ENCODE results near the gene SUGCT. TPM values are rescaled to one million over a fixed set of nuclear protein-coding genes. Genes with fewer than 3 reads are reported as not detected.

Gene SUGCT
- polyA plus RNA-seq, 1 of the 3 experiments (the other 2 are of a cell fraction) = 53.7 TPM

DNA sequence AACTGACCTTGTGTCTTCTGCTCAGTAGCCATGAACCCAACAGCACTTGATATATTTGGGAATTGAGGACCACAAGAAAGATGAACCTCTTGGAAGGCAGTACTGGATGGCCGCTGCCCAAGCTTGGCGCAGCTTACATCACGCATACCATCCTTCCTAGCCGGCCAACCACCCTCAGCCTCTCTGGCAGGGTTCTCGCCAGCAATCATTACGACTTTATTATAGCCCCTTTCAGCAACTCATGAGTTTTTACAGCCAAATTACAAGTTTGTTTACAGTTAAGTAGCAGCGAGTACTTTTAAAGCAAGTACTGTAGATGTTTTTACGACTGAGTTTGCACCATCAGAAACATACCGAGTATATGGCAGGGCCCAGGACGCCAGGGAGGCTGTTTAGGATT lies 769.1 kb downstream of the SUGCT start:
- Histone ChIP-seq H4K20me1 (ENCODE audit: insufficient read depth) (no peaks in the 10 kb centered on the region), H3K27ac (ENCODE audit: low read depth in 2 of 2, low read length in 1 of 2) (no peak overlapping the region), H3K27me3 (ENCODE audit: insufficient read depth) (no peaks in the 10 kb centered on the region), H3K4me1 (ENCODE audit: control insufficient read depth in 1 of 2, insufficient read depth in 2 of 2, low read depth in 1 of 2, low read length in 1 of 2) (no peaks in the 10 kb centered on the region), H3K9ac (no peak overlapping the region), H3F3A (replicated peaks; ENCODE audit: insufficient read depth) (no peaks in the 10 kb centered on the region), H3K36me3 (replicated peaks in 1 of 2; ENCODE audit: control insufficient read depth in 1 of 2, insufficient read depth in 2 of 2, low read length in 1 of 2) (peaks cover 0 to 8% of the 10 kb centered on the region in 2 experiments), H2AFZ (ENCODE audit: low read depth) (no peak overlapping the region), H3K79me2 (ENCODE audit: insufficient read depth) (no peaks in the 10 kb centered on the region; the same call in 1 of the 2 replicates), H3K4me2 (no peak overlapping the region), H3K9me2 (no peaks in the 10 kb centered on the region), H3K4me3 (ENCODE audit: low read depth in 2 of 2, low read length in 1 of 2) (no peak overlapping the region), H3K9me3 (no peaks in the 10 kb centered on the region)
- POLR2A ChIA-PET = no interaction called here
- DNase-seq = no peak
- CTCF ChIA-PET = interaction anchor here (1.0 kb wide), 1 partner anchor 12 kb away, joined by 3 read pairs; no protein-coding TSS in a partner anchor
- 86% methylated on average over 10 of the region's 10 CpGs for WGBS (ENCODE audit: low lambda C conversion rate)
- TF ChIP-seq RXRA (IDR thresholded peaks at IDR 0.05; ENCODE audit: borderline replicate concordance, low read depth) (no peak), RFX5 (IDR thresholded peaks at IDR 0.05; ENCODE audit: low read length) (no peak), NRF1 (IDR thresholded peaks at IDR 0.05; ENCODE audit: low read depth, low read length) (no peak), REST (IDR thresholded peaks at IDR 0.05; ENCODE audit: low read depth, low read length) (no peak)
- TF ChIP-seq, protein P1, sequence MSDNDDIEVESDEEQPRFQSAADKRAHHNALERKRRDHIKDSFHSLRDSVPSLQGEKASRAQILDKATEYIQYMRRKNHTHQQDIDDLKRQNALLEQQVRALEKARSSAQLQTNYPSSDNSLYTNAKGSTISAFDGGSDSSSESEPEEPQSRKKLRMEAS (IDR thresholded peaks at IDR 0.05; ENCODE audit: low read depth) = no peak

- Histone ChIP-seq H3K27me3 (ENCODE audit: insufficient read depth) (no peaks in the 10 kb centered on the region), H4K20me1 (ENCODE audit: insufficient read depth) (no peaks in the 10 kb centered on the region), H3K9me2 (no peaks in the 10 kb centered on the region), H3K4me3 (ENCODE audit: low read depth in 2 of 2, low read length in 1 of 2) (no peak overlapping the region), H3F3A (replicated peaks; ENCODE audit: insufficient read depth) (no peaks in the 10 kb centered on the region), H3K27ac (ENCODE audit: low read depth in 2 of 2, low read length in 1 of 2) (no peak overlapping the region), H3K4me2 (no peak overlapping the region), H3K79me2 (ENCODE audit: insufficient read depth) (no peaks in the 10 kb centered on the region; the same call in 1 of the 2 replicates), H3K36me3 (replicated peaks in 1 of 2; ENCODE audit: control insufficient read depth in 1 of 2, insufficient read depth in 2 of 2, low read length in 1 of 2) (peaks cover 0 to 11% of the 10 kb centered on the region in 2 experiments), H3K9me3 (no peaks in the 10 kb centered on the region), H3K9ac (no peak overlapping the region), H3K4me1 (ENCODE audit: control insufficient read depth in 1 of 2, insufficient read depth in 2 of 2, low read depth in 1 of 2, low read length in 1 of 2) (no peaks in the 10 kb centered on the region), H2AFZ (ENCODE audit: low read depth) (no peak overlapping the region)
- WGBS (ENCODE audit: low lambda C conversion rate) = 83% methylated on average over 3 of the region's 3 CpGs
- no peak for DNase-seq
- ChIA-PET CTCF (no interaction called here), POLR2A (no interaction called here)
- no peak for TF ChIP-seq GATA2 (CRISPR knock-in tag; IDR thresholded peaks at IDR 0.05)
- no peak for TF ChIP-seq EZH2phosphoT487 (IDR thresholded peaks at IDR 0.05; ENCODE audit: borderline replicate concordance, low read depth)
- no peak for TF ChIP-seq RCOR1 (IDR thresholded peaks at IDR 0.05; ENCODE audit: low read length)
- TF ChIP-seq FOSL2 (IDR thresholded peaks at IDR 0.05; ENCODE audit: borderline replicate concordance, low read depth) = no peak
- TF ChIP-seq NFIC (IDR thresholded peaks at IDR 0.05; ENCODE audit: borderline replicate concordance) = no peak
- no peak for TF ChIP-seq TAF1 (IDR thresholded peaks at IDR 0.05; ENCODE audit: borderline replicate concordance, low read depth, low read length)
- no peak for TF ChIP-seq RFX5 (IDR thresholded peaks at IDR 0.05; ENCODE audit: low read length)
- TF ChIP-seq MEF2A (IDR thresholded peaks at IDR 0.05; ENCODE audit: borderline replicate concordance, low read depth) = no peak
- no peak for TF ChIP-seq FOXM1 (IDR thresholded peaks at IDR 0.05; ENCODE audit: low read depth)
- no peak for TF ChIP-seq SMC3 (IDR thresholded peaks at IDR 0.05; ENCODE audit: low read depth, low read length)
- no peak for TF ChIP-seq RAD21 (IDR thresholded peaks at IDR 0.05; ENCODE audit: low read length)
- no peak for TF ChIP-seq REST (IDR thresholded peaks at IDR 0.05; ENCODE audit: low read depth, low read length)
- TF ChIP-seq, protein P2, sequence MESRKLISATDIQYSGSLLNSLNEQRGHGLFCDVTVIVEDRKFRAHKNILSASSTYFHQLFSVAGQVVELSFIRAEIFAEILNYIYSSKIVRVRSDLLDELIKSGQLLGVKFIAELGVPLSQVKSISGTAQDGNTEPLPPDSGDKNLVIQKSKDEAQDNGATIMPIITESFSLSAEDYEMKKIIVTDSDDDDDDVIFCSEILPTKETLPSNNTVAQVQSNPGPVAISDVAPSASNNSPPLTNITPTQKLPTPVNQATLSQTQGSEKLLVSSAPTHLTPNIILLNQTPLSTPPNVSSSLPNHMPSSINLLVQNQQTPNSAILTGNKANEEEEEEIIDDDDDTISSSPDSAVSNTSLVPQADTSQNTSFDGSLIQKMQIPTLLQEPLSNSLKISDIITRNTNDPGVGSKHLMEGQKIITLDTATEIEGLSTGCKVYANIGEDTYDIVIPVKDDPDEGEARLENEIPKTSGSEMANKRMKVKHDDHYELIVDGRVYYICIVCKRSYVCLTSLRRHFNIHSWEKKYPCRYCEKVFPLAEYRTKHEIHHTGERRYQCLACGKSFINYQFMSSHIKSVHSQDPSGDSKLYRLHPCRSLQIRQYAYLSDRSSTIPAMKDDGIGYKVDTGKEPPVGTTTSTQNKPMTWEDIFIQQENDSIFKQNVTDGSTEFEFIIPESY (IDR thresholded peaks at IDR 0.05; ENCODE audit: borderline replicate concordance, low read depth) = no peak
- no peak for TF ChIP-seq NRF1 (IDR thresholded peaks at IDR 0.05; ENCODE audit: low read depth, low read length)
- TF ChIP-seq CHD2 (IDR thresholded peaks at IDR 0.05; ENCODE audit: low read length, partially characterized antibody) = no peak
Measured at GRCh38 chr7:40907286-40907685, 772.5 kb downstream of the SUGCT start.

Data from SK-N-SH (cell line).